GM19328 (cell line): ENCODE measurements around the gene MCL1.
"Not testable (repeated sequence)": the region's sequence is repeated elsewhere in the genome, so short reads cannot be mapped to it uniquely, and the experiment has no call there.

ENCODE experiments used
- ATAC-seq: cut with Tn5 transposase; IDR thresholded peaks from one replicate; pipeline ENCODE4 v1.9.1; 2021; ENCODE audit warnings: mild to moderate bottlenecking, moderate library complexity; ENCODE audit not compliant: unreplicated experiment

The MCL1 gene

DNA sequence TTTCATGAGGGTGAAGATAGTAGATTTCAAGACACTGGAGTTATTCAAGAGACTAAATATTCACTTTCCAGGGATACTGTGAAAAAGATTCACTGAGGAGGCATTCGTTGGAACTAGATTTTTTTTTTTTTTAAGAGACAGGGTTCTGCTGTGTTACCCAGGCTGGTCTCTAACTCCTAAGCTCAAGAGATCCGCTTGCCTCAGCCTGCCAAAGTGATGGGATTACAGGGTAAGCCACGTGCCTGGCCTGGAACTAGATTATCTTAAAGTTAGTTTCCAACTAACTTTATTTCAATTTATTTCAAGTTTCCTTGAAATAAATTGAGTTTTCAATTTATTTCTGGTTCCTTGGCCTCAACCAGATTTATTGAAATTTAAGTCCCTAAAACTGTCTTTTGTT, 24.3 kb upstream of the MCL1 start:
- no peak for ATAC-seq

DNA sequence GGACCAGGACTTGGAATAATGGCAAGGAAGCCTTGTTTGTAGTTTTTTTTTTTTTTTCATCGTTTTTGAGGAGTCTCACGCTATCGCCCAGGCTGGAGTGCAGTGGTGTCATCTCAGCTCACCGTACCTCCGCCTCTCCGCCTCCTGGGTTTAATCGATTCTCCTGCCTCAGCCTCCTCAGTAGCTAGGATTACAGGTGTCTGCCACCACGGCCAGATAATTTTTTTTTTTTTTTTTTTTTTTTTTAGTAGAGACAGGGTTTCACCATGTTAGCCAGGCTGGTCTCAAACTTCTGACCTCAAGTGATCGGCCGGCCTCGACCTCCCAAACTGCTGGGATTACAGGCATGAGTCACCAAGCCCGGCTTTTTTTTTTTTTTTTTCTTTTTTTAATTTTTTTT, 23.0 kb upstream of the MCL1 start:
- ATAC-seq, result not testable (repeated sequence)

DNA sequence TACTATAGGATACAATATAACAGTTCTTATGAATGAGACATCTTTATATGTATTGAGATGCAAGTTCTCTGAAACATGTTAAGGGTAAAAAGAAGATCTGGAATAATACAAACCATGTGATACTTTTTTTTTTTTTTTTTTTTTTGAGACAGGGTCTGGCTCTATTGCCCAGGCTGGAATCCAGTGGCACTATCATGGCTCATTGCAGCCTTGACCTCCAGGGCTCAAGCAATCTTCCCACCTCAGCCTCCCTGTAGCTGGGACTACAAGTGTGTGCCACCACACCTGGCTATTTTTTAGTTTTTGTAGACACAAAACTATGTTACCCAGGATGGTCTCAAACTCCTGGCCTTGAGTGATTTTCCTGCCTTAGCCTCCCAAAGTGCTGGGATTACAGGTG, 22.1 kb upstream of the MCL1 start:
- ATAC-seq, result no peak

DNA sequence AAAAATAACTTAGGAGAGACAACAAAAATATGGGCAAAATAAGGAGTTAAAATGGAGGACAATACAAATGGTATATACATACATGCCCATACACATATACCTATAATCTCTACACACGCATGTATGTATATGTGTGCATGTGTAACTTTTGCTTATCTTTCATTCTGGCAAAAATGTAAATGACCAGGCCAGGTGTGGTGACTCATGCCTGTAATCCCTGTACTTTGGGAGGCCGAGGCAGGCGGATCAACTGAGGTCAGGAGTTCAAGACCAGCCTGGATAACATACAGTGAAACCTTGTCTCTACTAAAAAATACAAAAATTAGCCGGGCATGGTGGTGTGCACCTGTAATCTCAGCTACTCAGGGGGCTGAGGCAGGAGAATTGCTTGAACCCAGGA, 18.9 kb upstream of the MCL1 start:
- ATAC-seq, result not testable (repeated sequence)

DNA sequence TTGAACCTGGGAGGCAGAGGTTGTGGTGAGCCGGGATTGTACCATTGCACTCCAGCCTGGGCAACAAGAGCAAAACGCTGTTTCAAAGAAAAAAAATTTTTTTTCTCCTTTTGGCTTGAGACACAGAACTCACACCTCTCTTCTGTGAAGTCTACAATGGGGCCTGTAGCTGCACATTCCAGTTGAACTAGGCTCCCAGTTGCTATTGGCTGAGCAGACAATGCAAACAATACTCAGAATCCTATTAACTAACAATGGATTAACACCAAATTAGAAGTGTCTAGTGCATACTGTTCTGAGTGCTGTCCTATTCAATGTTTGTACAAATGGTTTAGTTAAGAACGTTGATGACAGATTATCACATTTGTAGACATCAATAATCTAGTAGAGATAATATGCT, 17.6 kb upstream of the MCL1 start:
- ATAC-seq, result no peak

DNA sequence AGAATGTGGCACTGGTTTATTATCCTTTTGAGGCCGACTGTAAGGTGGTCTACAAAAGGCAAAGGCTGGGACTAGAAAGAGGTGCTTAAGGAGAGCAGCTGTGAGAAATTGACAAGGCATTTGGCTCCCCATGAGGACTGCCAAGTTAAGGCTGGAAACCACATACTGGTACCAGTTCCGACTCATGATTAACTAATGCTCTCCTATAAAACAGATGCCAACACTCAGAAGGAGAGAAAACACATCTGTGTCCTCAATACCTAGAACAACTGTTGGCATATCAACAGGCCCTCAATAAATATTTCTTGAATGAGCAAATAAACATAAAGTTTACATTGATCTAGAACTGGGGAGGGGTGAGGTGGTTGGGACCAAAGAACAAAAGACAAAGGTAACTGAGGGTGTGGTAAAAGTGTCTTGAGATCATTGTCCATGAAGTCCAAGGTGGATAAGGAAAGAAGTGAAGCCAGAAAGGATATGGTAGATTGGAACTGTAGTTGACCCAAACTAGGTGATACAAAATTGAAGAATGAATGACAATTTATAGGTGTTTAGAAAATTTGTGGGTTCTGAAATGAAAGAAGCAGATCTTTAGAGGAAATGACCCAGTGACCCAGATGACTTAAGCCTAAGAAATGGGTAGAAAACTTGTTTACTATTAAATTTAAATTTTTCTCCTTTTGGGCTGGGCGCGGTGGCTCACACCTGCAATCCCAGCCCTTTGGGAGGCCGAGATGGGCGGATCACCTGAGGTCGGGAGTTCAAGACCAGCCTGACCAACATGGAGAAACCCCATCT, 16.9 kb upstream of the MCL1 start:
- ATAC-seq, result no peak

DNA sequence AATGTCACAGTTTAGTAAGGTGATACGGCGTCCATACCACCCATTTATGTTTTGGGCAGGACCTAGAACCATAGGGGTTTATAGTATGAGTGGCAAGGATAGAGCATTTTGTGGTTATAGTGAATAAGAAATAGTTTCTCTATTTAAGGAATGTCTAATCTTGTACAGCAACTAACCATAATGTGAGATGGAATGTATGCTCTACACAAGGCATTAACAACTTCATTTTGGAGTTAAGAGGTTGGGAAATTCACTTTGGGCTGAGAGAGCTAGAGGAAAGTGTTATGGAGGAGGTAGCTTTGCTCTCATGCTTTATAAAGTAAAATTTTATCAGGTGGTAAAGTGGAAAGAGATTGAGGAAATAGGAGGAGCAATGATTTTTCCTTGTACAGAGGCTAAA, 3.0 kb upstream of the MCL1 start:
- ATAC-seq, result no peak

DNA sequence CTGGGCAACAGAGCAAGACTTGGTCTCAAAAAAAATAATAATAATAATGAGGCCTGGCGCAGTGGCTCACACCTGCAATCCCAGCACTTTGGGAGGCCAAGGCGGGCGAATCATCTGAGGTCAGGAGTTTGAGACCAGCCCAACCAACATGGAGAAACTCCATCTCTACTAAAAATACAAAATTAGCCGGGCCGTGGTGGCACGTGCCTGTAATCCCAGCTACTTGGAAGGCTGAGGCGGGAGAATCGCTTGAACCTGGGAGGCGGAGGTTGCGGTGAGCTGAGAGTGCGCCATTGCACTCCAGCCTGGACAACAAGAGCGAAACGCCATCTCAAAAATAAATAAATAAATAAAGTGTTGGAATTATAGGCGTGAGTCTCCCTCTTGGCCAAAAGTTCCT, 2.6 kb upstream of the MCL1 start:
- ATAC-seq, result not testable (repeated sequence)

DNA sequence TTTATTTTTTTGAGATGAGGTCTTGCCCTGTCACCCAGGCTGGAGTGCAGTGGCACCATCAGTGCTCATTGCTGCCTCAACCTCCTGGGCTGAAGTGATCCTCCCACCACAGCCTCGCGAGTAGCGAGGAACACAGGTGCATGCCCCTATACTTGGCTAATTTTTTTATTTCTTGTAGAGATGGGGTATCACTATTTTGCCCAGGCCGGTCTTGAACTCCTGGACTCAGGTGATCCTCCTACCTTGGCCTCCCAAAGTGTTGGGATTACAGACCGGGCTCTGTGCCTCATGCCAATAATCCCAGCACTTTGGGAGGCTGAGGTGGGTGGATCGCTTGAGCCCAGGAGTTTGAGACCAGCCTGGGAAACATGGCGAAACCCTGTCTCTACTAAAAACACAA, 2.0 kb upstream of the MCL1 start:
- ATAC-seq, result not testable (repeated sequence)

DNA sequence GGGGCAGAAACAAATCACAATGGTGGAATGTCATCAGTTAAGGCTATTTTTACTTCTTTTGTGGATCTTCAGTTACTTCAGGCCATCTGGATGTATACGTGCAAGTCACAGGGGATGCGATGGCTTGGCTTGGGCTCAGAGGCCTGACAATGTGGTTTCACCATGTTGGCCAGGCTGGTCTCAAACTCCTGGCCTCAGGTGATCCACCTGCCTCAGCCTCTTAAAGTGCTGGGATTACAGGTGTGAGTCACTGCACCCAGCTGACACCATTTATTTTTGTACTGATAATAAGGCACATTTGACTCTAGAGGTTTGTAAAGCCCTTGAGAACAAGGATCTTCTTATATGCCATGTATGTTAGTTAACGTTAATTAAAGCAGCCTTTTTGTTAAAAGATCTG, 1.6 kb upstream of the MCL1 start:
- not testable (repeated sequence) for ATAC-seq

DNA sequence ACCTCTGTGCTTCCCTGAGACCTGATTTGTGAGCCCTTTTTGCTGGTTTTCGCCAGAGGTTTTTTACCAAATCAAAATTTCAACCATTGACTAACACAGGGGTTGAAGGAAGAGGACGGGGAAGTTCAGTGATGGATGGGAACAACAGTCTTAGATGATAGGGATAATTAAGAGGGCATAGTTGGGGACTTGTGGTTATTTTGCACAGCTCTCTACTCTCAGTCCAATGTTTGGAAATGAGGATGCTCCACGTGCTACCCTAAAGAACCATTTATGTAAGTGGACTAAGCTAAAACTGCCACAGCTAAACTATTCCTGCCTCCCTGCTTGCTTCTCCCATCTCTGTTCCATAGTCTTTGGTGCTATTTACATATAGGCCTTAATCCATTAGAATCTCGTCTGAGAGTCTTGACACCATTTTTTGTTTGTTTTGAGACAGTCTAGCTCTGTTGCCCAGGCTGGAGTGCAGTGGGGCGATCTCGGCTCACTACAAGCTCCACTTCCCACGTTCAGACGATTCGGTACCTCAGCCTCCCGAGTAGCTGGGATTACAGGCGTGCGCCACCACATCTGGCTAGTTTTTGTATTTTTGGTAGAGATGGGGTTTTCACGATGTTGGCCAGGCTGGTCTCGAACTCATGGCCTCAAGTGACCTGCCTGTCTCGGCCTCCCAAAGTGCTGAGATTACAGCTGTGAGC, 684 bp upstream of the MCL1 start:
- no peak for ATAC-seq

DNA sequence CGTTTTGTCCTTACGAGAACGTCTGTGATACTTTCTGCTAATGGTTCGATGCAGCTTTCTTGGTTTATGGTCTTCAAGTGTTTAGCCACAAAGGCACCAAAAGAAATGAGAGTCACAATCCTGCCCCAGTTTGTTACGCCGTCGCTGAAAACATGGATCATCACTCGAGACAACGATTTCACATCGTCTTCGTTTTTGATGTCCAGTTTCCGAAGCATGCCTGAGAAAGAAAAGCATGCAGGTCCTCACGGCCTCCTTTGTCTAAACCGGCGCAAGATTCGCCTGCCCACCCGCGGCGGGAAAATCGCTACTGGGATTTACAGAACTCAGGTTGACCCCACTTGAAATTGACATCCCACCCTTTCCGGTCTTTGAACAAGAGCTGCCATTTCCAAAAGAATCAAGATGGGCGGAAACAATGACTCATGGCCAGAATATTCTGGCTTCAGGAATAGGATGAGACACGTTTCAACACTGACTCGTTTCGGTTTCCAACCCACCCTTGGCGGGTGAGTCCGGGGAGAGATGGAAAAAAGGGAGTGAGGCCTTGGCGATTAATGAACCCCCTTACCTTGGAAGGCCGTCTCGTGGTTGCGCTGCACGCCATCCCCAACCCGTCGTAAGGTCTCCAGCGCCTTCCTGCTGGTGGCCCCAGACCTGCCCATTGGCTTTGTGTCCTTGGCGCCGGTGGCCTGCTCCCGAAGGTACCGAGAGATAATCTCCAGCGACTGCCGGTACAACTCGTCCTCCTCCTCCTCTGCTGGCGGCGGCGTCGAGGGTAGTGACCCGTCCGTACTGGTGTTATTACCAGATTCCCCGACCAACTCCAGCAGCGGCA, 919 bp downstream of the MCL1 start:
- ATAC-seq, result no peak

DNA sequence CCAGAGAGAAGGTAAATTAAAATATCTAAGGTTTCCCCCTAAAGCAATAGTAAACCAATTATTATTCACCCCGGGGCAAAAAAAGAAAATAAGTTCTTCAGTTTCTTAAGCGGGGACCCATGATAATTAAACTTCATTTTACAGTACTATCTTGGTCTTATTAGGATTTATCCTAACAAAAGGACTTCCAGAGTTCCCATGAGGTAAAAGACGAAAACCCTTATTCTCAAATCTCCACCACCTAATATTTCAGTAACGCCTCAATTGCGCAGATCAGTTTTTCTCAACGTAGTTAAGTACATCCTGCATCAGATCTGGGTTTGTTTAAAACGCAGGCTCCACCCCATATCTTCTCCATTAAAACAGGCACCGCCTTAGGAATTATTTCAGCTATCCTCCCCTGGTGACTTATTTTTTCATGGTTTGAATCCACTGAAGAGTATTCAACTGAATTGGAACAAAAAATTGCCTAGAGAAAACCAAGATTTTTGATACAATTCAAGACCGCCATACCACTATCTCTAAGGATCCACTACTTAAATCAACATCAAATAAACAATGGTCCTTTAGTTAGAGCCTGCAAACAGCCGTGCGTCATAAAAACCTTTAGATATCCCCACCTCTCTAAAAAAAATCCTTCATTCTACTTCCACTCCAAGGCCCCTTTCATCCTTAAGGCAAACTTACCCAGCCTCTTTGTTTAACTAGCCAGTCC, 1.7 kb downstream of the MCL1 start:
- ATAC-seq, result no peak

DNA sequence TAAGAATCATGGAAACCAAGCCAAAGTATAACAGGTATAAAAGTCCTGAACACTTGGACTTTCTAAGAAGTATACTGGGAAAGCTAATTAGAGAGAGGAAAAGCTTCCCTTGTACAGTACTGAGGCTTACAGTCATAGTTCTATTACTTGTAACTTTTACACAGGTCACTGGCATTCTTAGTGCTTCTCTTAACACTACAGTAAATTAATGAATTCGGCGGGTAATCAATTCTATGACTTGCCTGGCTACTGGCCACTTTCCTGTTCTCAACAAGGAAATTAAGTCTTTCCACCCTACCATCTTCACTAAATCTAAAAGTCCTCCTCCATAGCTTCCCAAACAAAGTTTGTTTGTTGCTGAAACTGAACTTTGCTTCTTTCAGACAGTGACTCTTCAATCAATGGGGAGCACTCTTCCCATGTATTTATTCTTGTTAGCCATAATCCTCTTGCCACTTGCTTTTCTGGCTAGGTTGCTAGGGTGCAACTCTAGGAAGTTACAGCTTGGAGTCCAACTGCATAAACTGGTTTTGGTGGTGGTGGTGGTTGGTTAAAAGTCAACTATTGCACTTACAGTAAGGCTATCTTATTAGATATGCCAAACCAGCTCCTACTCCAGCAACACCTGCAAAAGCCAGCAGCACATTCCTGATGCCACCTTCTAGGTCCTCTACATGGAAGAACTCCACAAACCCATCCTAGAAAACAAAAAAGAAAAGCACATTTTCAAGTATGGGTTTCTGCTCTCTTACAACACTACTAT, 2.4 kb downstream of the MCL1 start:
- ATAC-seq, result no peak

DNA sequence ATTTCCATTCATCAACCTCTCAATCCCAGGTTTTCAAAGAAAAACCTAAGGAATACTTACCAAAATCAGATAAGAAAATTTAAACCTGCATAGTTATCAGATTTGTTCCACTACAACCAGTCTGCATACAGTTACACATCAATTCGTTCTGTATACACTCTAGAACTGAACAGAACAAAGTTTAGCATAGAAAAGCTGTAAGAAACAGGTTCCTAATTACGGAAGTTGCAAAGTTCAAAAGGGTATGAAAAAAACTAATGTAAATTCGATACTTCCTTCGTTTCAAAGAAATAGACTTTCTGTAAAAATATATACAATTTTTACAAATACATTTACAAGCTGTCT, 3.1 kb downstream of the MCL1 start:
- ATAC-seq, result no peak

DNA sequence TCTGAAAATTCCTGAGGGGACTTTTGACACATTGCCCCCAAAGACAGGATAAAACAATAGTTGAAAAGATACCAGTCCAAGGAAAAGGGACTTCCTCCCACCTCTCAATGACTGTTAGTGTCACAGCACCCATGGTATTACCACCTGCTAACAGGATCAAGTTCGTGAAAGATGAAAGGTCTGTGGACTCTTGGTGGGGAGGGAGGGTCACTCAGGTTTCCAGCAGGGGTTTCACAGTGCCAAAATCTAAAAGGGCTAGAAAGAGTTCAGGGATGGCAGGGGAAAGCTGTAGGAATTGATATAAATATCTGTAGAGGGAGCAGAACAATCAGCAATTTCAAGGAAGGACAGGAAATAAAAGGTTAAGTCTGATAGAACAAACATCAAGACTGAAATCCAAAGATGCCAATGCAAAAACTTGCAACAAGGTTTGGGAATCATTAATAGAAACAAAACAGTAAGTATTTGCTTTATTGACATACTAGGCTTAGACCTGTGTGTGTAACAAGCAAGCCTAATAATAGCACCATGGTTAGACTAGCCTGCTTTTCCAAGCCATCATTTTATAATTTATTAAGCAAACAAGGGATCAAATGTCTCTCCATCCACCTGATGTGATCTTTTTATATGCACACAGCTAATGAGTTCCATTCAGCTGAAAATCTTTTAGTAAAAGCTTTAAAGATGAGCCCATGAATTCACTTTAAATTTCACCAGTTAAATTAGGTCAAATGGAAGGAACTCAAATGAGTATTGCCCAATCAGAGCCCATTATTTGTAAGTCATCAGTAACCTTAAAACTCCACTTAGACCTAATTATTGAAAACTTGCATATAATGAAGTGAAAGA, 3.7 kb downstream of the MCL1 start:
- ATAC-seq, result no peak

DNA sequence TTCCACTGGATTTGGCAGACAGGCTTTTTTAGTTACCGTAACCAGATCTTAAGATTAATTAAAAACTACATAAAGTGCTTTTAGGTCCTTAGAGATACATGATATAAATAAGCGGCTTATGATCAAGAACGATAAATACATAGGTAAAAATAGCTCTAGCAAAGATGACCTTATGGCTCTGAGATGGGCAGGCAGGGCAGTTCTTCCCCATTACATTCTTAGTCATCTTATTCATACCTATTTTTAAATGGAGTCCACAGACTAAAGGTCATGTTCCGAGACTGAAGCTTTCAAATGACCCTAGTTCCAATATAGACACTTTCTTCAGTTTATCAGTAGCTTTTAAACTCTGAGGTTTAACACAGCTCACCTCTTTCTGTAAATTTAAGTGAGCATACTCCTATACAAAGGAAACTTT, 4.3 kb downstream of the MCL1 start:
- ATAC-seq, result no peak

DNA sequence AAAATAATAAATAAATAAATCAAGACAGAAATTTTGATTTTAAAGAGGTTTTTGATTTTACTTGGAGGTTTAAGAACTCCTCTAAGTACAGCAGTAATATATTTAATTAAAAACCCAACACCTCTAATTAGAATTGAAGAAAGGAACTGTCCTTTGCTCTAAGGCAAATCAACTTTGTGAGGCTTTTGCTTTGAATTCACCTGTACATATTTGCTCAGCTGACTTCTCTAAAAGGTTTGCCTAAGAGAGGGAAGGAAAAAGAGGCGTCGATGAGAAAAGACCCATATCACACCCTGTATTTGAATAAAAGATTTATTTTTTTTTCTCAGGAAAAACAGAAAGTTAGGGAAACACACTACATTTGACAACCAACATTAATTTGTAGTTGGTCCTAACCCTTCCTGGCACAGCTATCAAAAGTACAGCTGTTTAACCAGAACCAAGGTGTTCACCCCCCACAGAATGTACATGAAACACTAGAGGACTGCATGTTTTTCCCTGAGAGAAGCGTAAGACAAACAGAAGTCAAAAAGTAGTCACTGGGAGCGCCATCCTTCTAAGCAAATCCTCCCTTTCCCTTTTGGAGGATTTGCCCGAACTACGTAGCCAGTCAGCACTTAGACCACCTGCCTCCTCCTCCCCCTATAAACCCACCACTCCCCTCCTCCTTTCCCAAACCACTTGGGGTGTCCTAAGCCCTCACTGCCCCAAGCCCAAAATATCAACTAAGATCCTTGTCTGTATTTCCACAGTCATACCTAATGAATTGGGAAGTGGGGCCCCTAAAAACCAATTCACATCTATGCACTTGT, 4.9 kb downstream of the MCL1 start:
- no peak for ATAC-seq

DNA sequence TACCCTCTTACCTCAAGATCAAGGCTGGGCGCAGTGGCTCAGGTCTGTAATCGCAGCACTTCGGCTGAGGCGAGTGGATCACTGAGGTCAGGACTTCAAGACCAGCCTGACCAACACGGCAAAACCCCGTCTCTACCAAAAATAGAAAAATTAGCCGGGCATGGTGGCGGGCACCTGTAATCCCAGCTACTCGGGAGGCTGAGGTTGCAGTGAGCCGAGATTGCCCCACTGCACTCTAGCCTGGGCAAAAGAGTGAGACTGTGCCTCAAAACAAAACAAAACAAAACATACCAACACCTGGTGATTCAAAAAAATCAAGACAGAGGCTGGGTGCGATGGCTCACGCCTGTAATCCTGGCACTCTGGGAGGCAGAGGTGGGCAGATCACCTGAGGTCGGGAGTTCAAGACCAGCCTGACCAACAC, 5.8 kb downstream of the MCL1 start:
- not testable (repeated sequence) for ATAC-seq
